GM12878 (cell line): ENCODE measurements around the gene PI16. TPM values are rescaled to one million over a fixed set of nuclear protein-coding genes. Genes with fewer than 3 reads are reported as not detected.
A peak's percentile ranks its signal among the peaks of the same experiment; 100 is the strongest.

Experiments used
- ASH2L ChIP-seq: fragments of 300-600, 200-600 bp; sonication (generic); IDR thresholded peaks from 2 replicates; pipeline ENCODE4 v1.6.1; 2017; ENCODE audit warnings: low read depth, mild to moderate bottlenecking, borderline replicate concordance
- CBX5 ChIP-seq: sonication (generic); IDR thresholded peaks from 2 replicates; pipeline ENCODE4 v1.6.1; 2016; ENCODE audit warnings: low read depth, moderate library complexity, mild to moderate bottlenecking, inconsistent platforms
- EED ChIP-seq: sonication (generic); IDR thresholded peaks from 2 replicates; pipeline ENCODE4 v1.6.1; 2016; ENCODE audit warnings: antibody characterized with exemption, low read depth
- KDM1A ChIP-seq: fragments of 200-600 bp; sonication (generic); IDR thresholded peaks from 2 replicates; pipeline ENCODE4 v1.6.1; 2016; ENCODE audit warnings: borderline replicate concordance
- LARP7 ChIP-seq: fragments of 450-650 bp; IDR thresholded peaks from 2 replicates; pipeline ENCODE4 v1.6.1; 2017; ENCODE audit warnings: mild to moderate bottlenecking
- NBN ChIP-seq: fragments of 450-650 bp; IDR thresholded peaks from 2 replicates; pipeline ENCODE4 v1.6.1; 2016
- RFX5 ChIP-seq: IDR thresholded peaks from 2 replicates; pipeline ENCODE4 v1.6.1; 2011; ENCODE audit warnings: low read depth, low read length, improper control_type of control experiment
- TCF12 ChIP-seq: IDR thresholded peaks from 2 replicates; pipeline ENCODE4 v1.6.1; 2011; ENCODE audit warnings: low read depth, mild to moderate bottlenecking, low read length
- polyA plus RNA-seq, 11 experiments: library from polyadenylated mRNA; depleted of rRNA in 4 of 11; unstranded in 6 of 11; stranded (reverse) in 5 of 11; fragments of >200 nt; fragmentation: Nextera tagmentation in 4 of 11; fragmentation: Illumina TruSeq in 1 of 11; extraction: Ambion mirVana in 4 of 11; extraction: Trizol in 1 of 11; gene quantifications; 1 replicate in 1 of 11; 2 replicates in 10 of 11; pipeline versions ENCODE4 v1.2.1 to v1.2.3, GENCODE V29; 2011 to 2016; ENCODE audit warnings: inconsistent platforms in 2 of 11, missing spikeins in 2 of 11, low read depth in 1 of 11
- total RNA-seq, 4 experiments: library from RNA; depleted of rRNA in 3 of 4; stranded (reverse); fragments of >200 nt in 3 of 4; fragmentation: Illumina TruSeq in 1 of 4; extraction: Trizol in 1 of 4; gene quantifications; 2 replicates each; pipeline versions ENCODE4 v1.2.1 to v1.2.3, GENCODE V29; 2013 to 2021
- TF ChIP-seq, protein P1 (sequence below): IDR thresholded peaks from 2 replicates; pipeline ENCODE4 v1.6.1; 2012; ENCODE audit warnings: improper control_type of control experiment, low read depth, low read length; ENCODE audit not compliant: insufficient replicate concordance
- TF ChIP-seq, protein P2 (sequence below): fragments of 450-650 bp; IDR thresholded peaks from 2 replicates; pipeline ENCODE4 v1.6.1; 2016; ENCODE audit warnings: mild to moderate bottlenecking, moderate library complexity, borderline replicate concordance
- TF ChIP-seq, protein P3 (sequence below): IDR thresholded peaks from 2 replicates; pipeline ENCODE4 v1.6.1; 2011; ENCODE audit warnings: borderline replicate concordance, low read depth, mild to moderate bottlenecking, moderate library complexity, mixed read lengths, low read length; ENCODE audit not compliant: insufficient read depth; ENCODE audit errors: extremely low read length
- TF ChIP-seq, protein P4 (sequence below): fragments of 450-650 bp; IDR thresholded peaks from 2 replicates; pipeline ENCODE4 v1.6.1; 2017; ENCODE audit warnings: mild to moderate bottlenecking
- TF ChIP-seq, protein P5 (sequence below): fragments of 450-650 bp; IDR thresholded peaks from 2 replicates; pipeline ENCODE4 v1.6.1; 2018; ENCODE audit warnings: borderline replicate concordance, mild to moderate bottlenecking; ENCODE audit not compliant: partially characterized antibody

The PI16 gene
- total and polyA plus RNA-seq, 10 of the 15 experiments (the other 5 are each of a cell fraction or from before 2014, with no cell fraction given), result 0.08 to 0.12 TPM; not detected in 8

DNA sequence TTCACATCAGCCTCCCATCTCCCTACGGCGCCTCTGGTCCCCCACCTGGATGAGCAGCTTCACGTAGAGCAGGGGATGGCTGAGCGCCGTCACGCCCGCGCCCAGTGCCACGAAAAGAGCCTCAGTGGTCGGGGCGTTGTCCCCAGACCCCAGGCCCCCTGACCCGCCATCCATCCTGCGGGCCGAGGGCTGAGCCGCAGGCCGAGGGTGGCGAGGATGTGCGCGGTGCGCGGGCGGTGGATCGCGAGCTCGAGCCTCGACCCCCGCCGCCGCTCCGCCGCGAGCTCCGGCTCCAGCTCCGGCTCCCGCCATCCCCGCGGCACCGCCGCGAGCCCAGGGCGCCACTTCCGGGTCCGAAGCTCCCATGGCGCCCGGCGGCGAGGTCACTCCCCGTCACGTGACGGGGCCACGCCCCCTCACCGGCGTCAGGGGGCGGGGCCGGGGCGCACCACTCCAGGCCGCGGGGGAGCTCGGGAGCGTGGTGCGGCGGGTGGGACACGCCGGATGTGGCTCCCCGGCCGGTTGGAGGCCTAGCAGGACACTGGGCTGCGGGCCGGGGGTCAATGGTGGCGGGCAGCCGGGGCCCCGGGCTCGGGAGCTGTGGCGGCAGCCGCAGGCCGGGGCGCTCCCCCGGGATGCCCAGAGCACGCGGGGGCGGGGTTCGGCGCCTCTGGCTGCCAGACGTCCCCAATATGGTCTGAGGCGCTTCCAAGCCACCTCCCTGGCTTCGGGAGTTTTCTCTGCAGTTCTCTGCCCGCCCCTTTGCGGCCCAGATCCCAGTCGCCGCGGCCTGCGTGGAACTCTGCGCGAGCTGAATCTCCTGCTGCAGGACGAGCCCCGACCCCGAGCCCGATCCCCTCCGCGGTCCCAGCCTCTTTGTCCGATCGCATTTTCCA lies 31.5 kb downstream of the PI16 start, which contains the start of gene MTCH1 (continued):
- TF ChIP-seq, protein P1, sequence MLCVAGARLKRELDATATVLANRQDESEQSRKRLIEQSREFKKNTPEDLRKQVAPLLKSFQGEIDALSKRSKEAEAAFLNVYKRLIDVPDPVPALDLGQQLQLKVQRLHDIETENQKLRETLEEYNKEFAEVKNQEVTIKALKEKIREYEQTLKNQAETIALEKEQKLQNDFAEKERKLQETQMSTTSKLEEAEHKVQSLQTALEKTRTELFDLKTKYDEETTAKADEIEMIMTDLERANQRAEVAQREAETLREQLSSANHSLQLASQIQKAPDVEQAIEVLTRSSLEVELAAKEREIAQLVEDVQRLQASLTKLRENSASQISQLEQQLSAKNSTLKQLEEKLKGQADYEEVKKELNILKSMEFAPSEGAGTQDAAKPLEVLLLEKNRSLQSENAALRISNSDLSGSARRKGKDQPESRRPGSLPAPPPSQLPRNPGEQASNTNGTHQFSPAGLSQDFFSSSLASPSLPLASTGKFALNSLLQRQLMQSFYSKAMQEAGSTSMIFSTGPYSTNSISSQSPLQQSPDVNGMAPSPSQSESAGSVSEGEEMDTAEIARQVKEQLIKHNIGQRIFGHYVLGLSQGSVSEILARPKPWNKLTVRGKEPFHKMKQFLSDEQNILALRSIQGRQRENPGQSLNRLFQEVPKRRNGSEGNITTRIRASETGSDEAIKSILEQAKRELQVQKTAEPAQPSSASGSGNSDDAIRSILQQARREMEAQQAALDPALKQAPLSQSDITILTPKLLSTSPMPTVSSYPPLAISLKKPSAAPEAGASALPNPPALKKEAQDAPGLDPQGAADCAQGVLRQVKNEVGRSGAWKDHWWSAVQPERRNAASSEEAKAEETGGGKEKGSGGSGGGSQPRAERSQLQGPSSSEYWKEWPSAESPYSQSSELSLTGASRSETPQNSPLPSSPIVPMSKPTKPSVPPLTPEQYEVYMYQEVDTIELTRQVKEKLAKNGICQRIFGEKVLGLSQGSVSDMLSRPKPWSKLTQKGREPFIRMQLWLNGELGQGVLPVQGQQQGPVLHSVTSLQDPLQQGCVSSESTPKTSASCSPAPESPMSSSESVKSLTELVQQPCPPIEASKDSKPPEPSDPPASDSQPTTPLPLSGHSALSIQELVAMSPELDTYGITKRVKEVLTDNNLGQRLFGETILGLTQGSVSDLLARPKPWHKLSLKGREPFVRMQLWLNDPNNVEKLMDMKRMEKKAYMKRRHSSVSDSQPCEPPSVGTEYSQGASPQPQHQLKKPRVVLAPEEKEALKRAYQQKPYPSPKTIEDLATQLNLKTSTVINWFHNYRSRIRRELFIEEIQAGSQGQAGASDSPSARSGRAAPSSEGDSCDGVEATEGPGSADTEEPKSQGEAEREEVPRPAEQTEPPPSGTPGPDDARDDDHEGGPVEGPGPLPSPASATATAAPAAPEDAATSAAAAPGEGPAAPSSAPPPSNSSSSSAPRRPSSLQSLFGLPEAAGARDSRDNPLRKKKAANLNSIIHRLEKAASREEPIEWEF, result no peak
- TF ChIP-seq TCF12 (peak; percentile 47; the same call in 1 of the 2 replicates), KDM1A (no peak), EED (no peak), RFX5 (no peak), LARP7 (peak; percentile 94), NBN (0 out of 2 replicates have a peak, but pooled peaks have one; percentile 44), CBX5 (no peak), ASH2L (no peak; the same call in 1 of the 2 replicates)
- TF ChIP-seq, protein P2, sequence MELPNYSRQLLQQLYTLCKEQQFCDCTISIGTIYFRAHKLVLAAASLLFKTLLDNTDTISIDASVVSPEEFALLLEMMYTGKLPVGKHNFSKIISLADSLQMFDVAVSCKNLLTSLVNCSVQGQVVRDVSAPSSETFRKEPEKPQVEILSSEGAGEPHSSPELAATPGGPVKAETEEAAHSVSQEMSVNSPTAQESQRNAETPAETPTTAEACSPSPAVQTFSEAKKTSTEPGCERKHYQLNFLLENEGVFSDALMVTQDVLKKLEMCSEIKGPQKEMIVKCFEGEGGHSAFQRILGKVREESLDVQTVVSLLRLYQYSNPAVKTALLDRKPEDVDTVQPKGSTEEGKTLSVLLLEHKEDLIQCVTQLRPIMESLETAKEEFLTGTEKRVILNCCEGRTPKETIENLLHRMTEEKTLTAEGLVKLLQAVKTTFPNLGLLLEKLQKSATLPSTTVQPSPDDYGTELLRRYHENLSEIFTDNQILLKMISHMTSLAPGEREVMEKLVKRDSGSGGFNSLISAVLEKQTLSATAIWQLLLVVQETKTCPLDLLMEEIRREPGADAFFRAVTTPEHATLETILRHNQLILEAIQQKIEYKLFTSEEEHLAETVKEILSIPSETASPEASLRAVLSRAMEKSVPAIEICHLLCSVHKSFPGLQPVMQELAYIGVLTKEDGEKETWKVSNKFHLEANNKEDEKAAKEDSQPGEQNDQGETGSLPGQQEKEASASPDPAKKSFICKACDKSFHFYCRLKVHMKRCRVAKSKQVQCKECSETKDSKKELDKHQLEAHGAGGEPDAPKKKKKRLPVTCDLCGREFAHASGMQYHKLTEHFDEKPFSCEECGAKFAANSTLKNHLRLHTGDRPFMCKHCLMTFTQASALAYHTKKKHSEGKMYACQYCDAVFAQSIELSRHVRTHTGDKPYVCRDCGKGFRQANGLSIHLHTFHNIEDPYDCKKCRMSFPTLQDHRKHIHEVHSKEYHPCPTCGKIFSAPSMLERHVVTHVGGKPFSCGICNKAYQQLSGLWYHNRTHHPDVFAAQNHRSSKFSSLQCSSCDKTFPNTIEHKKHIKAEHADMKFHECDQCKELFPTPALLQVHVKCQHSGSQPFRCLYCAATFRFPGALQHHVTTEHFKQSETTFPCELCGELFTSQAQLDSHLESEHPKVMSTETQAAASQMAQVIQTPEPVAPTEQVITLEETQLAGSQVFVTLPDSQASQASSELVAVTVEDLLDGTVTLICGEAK, result no peak
- TF ChIP-seq, protein P3, sequence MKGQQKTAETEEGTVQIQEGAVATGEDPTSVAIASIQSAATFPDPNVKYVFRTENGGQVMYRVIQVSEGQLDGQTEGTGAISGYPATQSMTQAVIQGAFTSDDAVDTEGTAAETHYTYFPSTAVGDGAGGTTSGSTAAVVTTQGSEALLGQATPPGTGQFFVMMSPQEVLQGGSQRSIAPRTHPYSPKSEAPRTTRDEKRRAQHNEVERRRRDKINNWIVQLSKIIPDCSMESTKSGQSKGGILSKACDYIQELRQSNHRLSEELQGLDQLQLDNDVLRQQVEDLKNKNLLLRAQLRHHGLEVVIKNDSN, result peak; percentile 99
- TF ChIP-seq, protein P4, sequence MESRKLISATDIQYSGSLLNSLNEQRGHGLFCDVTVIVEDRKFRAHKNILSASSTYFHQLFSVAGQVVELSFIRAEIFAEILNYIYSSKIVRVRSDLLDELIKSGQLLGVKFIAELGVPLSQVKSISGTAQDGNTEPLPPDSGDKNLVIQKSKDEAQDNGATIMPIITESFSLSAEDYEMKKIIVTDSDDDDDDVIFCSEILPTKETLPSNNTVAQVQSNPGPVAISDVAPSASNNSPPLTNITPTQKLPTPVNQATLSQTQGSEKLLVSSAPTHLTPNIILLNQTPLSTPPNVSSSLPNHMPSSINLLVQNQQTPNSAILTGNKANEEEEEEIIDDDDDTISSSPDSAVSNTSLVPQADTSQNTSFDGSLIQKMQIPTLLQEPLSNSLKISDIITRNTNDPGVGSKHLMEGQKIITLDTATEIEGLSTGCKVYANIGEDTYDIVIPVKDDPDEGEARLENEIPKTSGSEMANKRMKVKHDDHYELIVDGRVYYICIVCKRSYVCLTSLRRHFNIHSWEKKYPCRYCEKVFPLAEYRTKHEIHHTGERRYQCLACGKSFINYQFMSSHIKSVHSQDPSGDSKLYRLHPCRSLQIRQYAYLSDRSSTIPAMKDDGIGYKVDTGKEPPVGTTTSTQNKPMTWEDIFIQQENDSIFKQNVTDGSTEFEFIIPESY, result no peak
- TF ChIP-seq, protein P5, sequence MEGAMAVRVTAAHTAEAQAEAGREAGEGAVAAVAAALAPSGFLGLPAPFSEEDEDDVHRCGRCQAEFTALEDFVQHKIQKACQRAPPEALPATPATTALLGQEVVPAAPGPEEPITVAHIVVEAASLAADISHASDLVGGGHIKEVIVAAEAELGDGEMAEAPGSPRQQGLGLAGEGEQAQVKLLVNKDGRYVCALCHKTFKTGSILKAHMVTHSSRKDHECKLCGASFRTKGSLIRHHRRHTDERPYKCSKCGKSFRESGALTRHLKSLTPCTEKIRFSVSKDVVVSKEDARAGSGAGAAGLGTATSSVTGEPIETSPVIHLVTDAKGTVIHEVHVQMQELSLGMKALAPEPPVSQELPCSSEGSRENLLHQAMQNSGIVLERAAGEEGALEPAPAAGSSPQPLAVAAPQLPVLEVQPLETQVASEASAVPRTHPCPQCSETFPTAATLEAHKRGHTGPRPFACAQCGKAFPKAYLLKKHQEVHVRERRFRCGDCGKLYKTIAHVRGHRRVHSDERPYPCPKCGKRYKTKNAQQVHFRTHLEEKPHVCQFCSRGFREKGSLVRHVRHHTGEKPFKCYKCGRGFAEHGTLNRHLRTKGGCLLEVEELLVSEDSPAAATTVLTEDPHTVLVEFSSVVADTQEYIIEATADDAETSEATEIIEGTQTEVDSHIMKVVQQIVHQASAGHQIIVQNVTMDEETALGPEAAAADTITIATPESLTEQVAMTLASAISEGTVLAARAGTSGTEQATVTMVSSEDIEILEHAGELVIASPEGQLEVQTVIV, result peak; percentile 78
